B cell (primary cell): Measurements from ENCODE around the gene PTGR1. TPM values are rescaled to one million over a fixed set of nuclear protein-coding genes. Genes with fewer than 3 reads are reported as not detected.
A peak's percentile ranks its signal among the peaks of the same experiment; 100 is the strongest.

ENCODE experiments used
- ATAC-seq: fragments of 200-7000 bp; cut with Tn5 transposase; one replicate; pipeline ENCODE4 v1.10.0; 2021; ENCODE audit warnings: low read depth, mild to moderate bottlenecking, moderate number of reproducible peaks, moderate library complexity
- CTCF ChIA-PET: fragments of 350-600 bp; sonication (Branson Sonifier 250); formaldehyde crosslinking; loops from one replicate; lab custom pipeline; 2021; ENCODE audit warnings: antibody characterized with exemption, inconsistent platforms; lab: Charles Lee
- POLR2A ChIA-PET: fragments of 350-600 bp; sonication (Branson Sonifier 250); formaldehyde crosslinking; loops from one replicate; lab custom pipeline; 2021; ENCODE audit warnings: antibody characterized with exemption; lab: Charles Lee
- DNase-seq: peaks from one replicate; pipeline ENCODE4 v3.0.0; 2013
- H2AFZ ChIP-seq: 2 replicates; pipeline ENCODE4 v1.6.1; 2012; ENCODE audit warnings: mild to moderate bottlenecking, low read depth, low read length; ENCODE audit not compliant: insufficient read depth, poor library complexity, severe bottlenecking
- H3K27ac ChIP-seq, 2 donors: 1 replicate in 1 of 2; 2 replicates in 1 of 2; pipeline ENCODE4 v1.5.1; 2012 to 2013; ENCODE audit warnings: low read length in 2 of 2, mild to moderate bottlenecking in 2 of 2, moderate library complexity in 1 of 2
- H3K27me3 ChIP-seq, 4 experiments: fragments of 200-600 bp in 1 of 4; sonication (generic) in 1 of 4; replicated peaks in 1 of 4; 1 replicate in 2 of 4; 2 replicates in 2 of 4; pipeline versions ENCODE4 v1.6.1 to v1.7.0; 2013 to 2016; ENCODE audit warnings: low read length in 3 of 4, mild to moderate bottlenecking in 2 of 4, mixed read lengths in 1 of 4, moderate library complexity in 1 of 4; ENCODE audit not compliant: insufficient read depth in 4 of 4, control insufficient read depth in 3 of 4; ENCODE audit errors: control extremely low read depth in 1 of 4
- H3K36me3 ChIP-seq, 2 experiments: replicated peaks in 1 of 2; 1 replicate in 1 of 2; 2 replicates in 1 of 2; pipeline versions ENCODE4 v1.6.1 to v1.7.1; 2013; ENCODE audit warnings: low read length in 1 of 2; ENCODE audit not compliant: insufficient read depth in 2 of 2, control insufficient read depth in 1 of 2; ENCODE audit errors: control extremely low read depth in 1 of 2, extremely low read depth in 1 of 2
- H3K4me1 ChIP-seq, 2 donors: fragments of 200-600 bp in 1 of 2; sonication (generic) in 1 of 2; 1 replicate in 1 of 2; 2 replicates in 1 of 2; pipeline versions ENCODE4 v1.5.1 to v1.6.1; 2013 to 2017; ENCODE audit warnings: low read length in 2 of 2; ENCODE audit not compliant: control insufficient read depth in 2 of 2, insufficient read depth in 2 of 2
- H3K4me2 ChIP-seq: replicated peaks from 2 replicates; pipeline ENCODE3; 2012; ENCODE audit warnings: mild to moderate bottlenecking, low read depth, low read length; ENCODE audit not compliant: poor library complexity, severe bottlenecking
- H3K4me3 ChIP-seq, 5 experiments: fragments of 200-600 bp in 1 of 5; sonication (generic) in 1 of 5; 1 replicate in 3 of 5; 2 replicates in 2 of 5; pipeline versions ENCODE4 v1.5.1 to v1.7.0; 2011 to 2016; ENCODE audit warnings: low read length in 4 of 5, mild to moderate bottlenecking in 4 of 5, low read depth in 2 of 5, control low read depth in 1 of 5, moderate library complexity in 1 of 5; ENCODE audit not compliant: insufficient read depth in 1 of 5; ENCODE audit errors: control extremely low read depth in 1 of 5, extremely low read depth in 1 of 5
- H3K79me2 ChIP-seq: fragments of 200-600 bp; sonication (generic); one replicate; pipeline ENCODE4 v1.6.0; 2016; ENCODE audit warnings: low read length; ENCODE audit not compliant: control insufficient read depth, insufficient read depth
- H3K9ac ChIP-seq: fragments of 200-600 bp; sonication (generic); 2 replicates; pipeline ENCODE4 v1.6.1; 2017; ENCODE audit warnings: mild to moderate bottlenecking, low read length, moderate library complexity
- H3K9me3 ChIP-seq, 3 donors: one replicate each; pipeline versions ENCODE4 v1.6.1 to v1.7.1; 2013; ENCODE audit warnings: low read length in 2 of 3; ENCODE audit not compliant: control insufficient read depth in 2 of 3, insufficient read depth in 1 of 3; ENCODE audit errors: control extremely low read depth in 1 of 3
- H4K20me1 ChIP-seq: 2 replicates; pipeline ENCODE4 v1.6.0; 2012; ENCODE audit warnings: mild to moderate bottlenecking, low read length; ENCODE audit not compliant: insufficient read depth, control insufficient read depth, poor library complexity, severe bottlenecking
- H3K27ac Mint-ChIP-seq: one replicate; pipeline ENCODE4 v1.8.0; 2021; ENCODE audit warnings: mixed read lengths
- H3K27me3 Mint-ChIP-seq: one replicate; pipeline ENCODE4 v1.8.0; 2021; ENCODE audit warnings: mixed read lengths
- H3K4me1 Mint-ChIP-seq: one replicate; pipeline ENCODE4 v1.8.0; 2021; ENCODE audit warnings: mixed read lengths
- H3K4me3 Mint-ChIP-seq: one replicate; pipeline ENCODE4 v1.8.0; 2021; ENCODE audit warnings: mixed read lengths
- H3K9me3 Mint-ChIP-seq: one replicate; pipeline ENCODE4 v1.8.0; 2022; ENCODE audit warnings: mixed read lengths; ENCODE audit not compliant: insufficient read depth
- EZH2 ChIP-seq: IDR thresholded peaks from 2 replicates; pipeline ENCODE4 v1.6.1; 2012; ENCODE audit warnings: borderline replicate concordance, low read depth, mild to moderate bottlenecking, moderate library complexity, low read length; ENCODE audit not compliant: insufficient read depth, poor library complexity, severe bottlenecking
- WGBS: methylation state at CpG from one replicate; pipeline ENCODE4 v1.1.5; 2013; ENCODE audit warnings: missing lambda C conversion rate; ENCODE audit not compliant: insufficient coverage; 5-methylcytosine and 5-hydroxymethylcytosine counted together
- intact Hi-C: fragments of 100-400 bp; cut with micrococcal nuclease; formaldehyde crosslinking; loops from one replicate; pipeline ENCODE4 v1.10.0; 2022
- polyA minus RNA-seq: library from RNA; depleted of rRNA, polyadenylated mRNA; stranded (reverse); fragments of >200 nt; gene quantifications from 2 replicates; pipeline ENCODE4 v1.2.3, GENCODE V29; 2012
- polyA plus RNA-seq: library from polyadenylated mRNA; depleted of rRNA; stranded (reverse); fragments of >200 nt; gene quantifications from 2 replicates; pipeline ENCODE4 v1.2.3, GENCODE V29; 2012
- total RNA-seq, 2 donors: library from RNA; stranded (reverse); fragments of 120-200 nt in 1 of 2; gene quantifications; 1 replicate in 1 of 2; 2 replicates in 1 of 2; pipeline versions ENCODE4 v1.2.3 to v1.2.4, GENCODE V29; 2013 to 2022
- TF ChIP-seq, protein P1 (sequence below): fragments of 200-600 bp; IDR thresholded peaks from one replicate; pipeline ENCODE4 v1.8.0; 2022; ENCODE audit warnings: antibody characterized with exemption, mild to moderate bottlenecking

PTGR1 gene
- 0.29 TPM in 1 of 2 replicates, not detected in the other for total RNA-seq
- total RNA-seq (2013), result 1.4 TPM
- polyA plus RNA-seq, result not detected in 2 replicates
- polyA minus RNA-seq, result not detected in 2 replicates

DNA sequence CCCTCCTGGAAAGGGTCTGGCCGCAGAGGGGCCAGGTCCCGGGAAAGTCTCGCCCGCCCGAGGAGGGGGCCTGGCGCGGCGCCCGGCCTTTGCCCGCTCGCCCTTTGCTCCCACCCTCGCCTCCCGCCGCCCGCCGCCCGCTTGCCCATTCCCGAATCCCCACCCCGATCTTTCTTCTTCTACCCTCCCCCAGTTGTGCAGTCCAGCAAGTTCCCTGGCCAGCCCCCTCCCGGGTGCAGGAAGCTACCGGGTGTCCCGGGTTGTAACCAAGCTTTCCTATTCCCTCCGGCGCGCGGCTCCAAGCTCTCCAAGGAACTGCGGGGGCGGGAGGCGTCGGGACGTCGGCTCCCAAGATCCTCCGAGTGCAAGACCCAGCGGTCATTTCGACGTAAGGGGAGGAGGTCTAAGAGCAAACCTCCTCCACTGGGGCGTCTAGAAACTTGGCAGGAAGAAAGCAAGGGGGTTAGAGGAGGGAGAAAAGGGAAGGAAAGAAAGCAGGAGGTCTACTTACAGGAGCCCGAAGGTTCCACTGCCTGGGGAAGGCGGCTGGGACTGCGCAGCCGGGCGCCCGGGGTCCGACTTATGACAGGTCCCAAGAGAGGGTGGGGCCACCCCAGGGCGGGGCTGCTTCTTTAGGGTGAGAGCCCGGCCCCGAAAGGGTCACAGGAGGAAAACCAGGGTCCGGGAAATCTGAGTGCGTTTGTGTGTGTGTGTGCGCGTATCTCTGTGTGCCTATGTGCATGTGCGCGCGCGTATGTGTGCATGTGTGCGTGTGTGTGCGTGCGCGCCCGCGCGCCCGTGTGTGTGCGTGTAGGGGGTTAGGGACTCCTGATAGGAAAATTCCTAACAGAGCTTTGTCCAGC is at the start of gene PTGR1:
Gene PTGR1 (minus strand): TSS at position 556 of the 863 bp plus-strand sequence. CDS start 2,225 bp downstream, outside the sequence.
- WGBS, result 3% methylated on average over 52 of the region's 64 CpGs
- peak; percentile 39 for DNase-seq
- H3K27me3 ChIP-seq, result peaks cover 0 to 39% (median 20%) of the 10 kb centered on the region in 4 experiments
- intact Hi-C loops, result loop anchor here (1.0 to 10.0 kb wide), 2 partner anchors 32 to 55 kb away; partner anchors contain the start of gene DNAJC25
- Mint-ChIP-seq H3K27ac (no peak within 1 kb of the TSS), H3K4me3 (peak within 1 kb of the TSS; percentile 87), H3K9me3 (no peaks in the 10 kb centered on the region), H3K4me1 (peaks cover 25% of the 10 kb centered on the region), H3K27me3 (peaks cover 43% of the 10 kb centered on the region)
- peaks cover 22 to 23% of the 10 kb centered on the region in 2 donors for H3K4me1 ChIP-seq
- peak within 1 kb of the TSS; percentile 70 for H3K9ac ChIP-seq
- H3K36me3 ChIP-seq, result no peaks in the 10 kb centered on the region
- CTCF ChIA-PET, result interaction anchor here (1.0 to 1.4 kb wide), 5 partner anchors 10 to 762 kb away, joined by 3 to 8 read pairs (median 4); no protein-coding TSS in a partner anchor
- H3K9me3 ChIP-seq, result peaks cover 0 to 13% (median 0%) of the 10 kb centered on the region in 3 donors
- peak within 1 kb of the TSS; percentile 39 to 76 (median 59) for H3K4me3 ChIP-seq
- POLR2A ChIA-PET, result interaction anchor here (0.6 kb wide), 2 partner anchors 9 to 23 kb away, joined by 3 to 4 read pairs; no protein-coding TSS in a partner anchor
- H3K27ac ChIP-seq, result no peak within 1 kb of the TSS
- peak within 1 kb of the TSS; percentile 98 for H3K4me2 ChIP-seq
- no peaks in the 10 kb centered on the region for H4K20me1 ChIP-seq
- TF ChIP-seq EZH2, result no peak
- TF ChIP-seq, protein P1, sequence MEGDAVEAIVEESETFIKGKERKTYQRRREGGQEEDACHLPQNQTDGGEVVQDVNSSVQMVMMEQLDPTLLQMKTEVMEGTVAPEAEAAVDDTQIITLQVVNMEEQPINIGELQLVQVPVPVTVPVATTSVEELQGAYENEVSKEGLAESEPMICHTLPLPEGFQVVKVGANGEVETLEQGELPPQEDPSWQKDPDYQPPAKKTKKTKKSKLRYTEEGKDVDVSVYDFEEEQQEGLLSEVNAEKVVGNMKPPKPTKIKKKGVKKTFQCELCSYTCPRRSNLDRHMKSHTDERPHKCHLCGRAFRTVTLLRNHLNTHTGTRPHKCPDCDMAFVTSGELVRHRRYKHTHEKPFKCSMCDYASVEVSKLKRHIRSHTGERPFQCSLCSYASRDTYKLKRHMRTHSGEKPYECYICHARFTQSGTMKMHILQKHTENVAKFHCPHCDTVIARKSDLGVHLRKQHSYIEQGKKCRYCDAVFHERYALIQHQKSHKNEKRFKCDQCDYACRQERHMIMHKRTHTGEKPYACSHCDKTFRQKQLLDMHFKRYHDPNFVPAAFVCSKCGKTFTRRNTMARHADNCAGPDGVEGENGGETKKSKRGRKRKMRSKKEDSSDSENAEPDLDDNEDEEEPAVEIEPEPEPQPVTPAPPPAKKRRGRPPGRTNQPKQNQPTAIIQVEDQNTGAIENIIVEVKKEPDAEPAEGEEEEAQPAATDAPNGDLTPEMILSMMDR, result no peak
- peak within 1 kb of the TSS; percentile 76 for H2AFZ ChIP-seq
- no peaks in the 10 kb centered on the region for H3K79me2 ChIP-seq
- ATAC-seq, result no peak
